ENCODE measurements around the gene CIT.

DNA sequence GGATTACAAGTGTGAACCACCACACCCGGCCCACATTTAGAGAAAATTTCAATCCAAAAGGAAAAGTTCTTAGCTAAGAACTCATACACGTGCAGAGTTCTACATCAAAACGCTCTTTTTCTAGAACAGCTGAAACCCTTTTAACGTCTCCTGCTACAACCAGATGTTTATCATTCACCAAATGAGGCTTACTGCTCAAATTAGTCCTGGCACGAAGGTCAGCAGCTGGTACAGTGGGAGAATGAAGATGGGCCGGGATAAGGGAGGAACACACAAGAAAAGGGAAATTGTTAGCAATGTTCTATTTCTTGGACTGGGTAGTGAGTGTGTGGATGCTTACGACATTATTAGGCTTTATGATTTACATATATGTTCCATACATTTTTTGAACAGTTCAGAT, 171.9 kb downstream of the CIT start:
- TF ChIP-seq, protein P1, sequence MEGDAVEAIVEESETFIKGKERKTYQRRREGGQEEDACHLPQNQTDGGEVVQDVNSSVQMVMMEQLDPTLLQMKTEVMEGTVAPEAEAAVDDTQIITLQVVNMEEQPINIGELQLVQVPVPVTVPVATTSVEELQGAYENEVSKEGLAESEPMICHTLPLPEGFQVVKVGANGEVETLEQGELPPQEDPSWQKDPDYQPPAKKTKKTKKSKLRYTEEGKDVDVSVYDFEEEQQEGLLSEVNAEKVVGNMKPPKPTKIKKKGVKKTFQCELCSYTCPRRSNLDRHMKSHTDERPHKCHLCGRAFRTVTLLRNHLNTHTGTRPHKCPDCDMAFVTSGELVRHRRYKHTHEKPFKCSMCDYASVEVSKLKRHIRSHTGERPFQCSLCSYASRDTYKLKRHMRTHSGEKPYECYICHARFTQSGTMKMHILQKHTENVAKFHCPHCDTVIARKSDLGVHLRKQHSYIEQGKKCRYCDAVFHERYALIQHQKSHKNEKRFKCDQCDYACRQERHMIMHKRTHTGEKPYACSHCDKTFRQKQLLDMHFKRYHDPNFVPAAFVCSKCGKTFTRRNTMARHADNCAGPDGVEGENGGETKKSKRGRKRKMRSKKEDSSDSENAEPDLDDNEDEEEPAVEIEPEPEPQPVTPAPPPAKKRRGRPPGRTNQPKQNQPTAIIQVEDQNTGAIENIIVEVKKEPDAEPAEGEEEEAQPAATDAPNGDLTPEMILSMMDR (IDR thresholded peaks at IDR 0.05): no peak
- no peak for TF ChIP-seq POLR2A (IDR thresholded peaks at IDR 0.05)
- TF ChIP-seq POLR2AphosphoS5 (IDR thresholded peaks at IDR 0.05; ENCODE audit: insufficient read depth in 1 of 2, low read depth in 1 of 2): no peak

Measured in vagina (tissue), 2 donors.